Measurements from ENCODE around the gene HSBP1L1.
"Not testable (repeated sequence)": the region's sequence is repeated elsewhere in the genome, so short reads cannot be mapped to it uniquely, and the experiment has no call there.

The HSBP1L1 gene

GRCh38 chr18:79945118-79946042 lies 19.1 kb upstream of the HSBP1L1 start:
- no peak for DNase-seq

- DNase-seq = no peak
Measured at GRCh38 chr18:79947054-79947755, 17.2 kb upstream of the HSBP1L1 start.

DNA sequence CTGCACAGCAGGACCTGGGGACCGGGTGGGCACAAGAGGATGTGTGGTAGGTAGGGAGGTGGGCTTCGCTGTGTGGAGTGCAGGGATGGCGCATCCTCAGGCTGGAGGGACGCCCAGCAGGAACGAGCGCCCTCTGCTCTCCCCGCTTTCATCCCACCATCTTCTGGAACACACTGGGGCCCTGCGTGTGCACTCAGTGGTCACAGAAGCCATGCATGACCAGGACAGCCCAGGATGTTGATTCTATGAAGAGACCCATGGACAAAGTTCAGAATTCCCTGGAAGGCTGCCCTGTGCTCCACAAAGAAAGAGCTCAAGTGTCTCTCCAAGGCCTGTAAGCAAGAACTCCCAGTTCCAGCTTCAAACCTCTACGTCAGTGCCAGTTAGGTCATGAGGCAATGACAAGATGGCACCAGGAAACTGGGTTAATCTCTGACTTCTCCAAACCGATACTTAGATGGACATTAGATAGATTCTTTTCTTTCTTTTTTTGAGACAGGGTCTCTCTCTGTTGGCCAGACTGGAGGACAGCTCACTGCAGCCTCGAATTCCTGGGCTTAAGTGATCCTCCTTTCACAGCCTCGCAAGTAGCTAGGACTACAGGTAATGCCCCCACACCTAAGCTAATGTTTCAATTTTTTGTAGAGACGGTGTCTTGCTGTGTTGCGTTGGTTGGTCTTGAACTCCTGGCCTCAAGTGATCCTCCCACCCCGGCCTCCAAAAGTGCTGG lies 16.4 kb upstream of the HSBP1L1 start:
- no peak for DNase-seq

- DNase-seq = no peak
Measured at GRCh38 chr18:79948719-79949411, 15.6 kb upstream of the HSBP1L1 start.

GRCh38 chr18:79949697-79950487 lies 14.6 kb upstream of the HSBP1L1 start:
- no peak for DNase-seq

- DNase-seq = peak in 1 of 2 donors; percentile 39
Measured at GRCh38 chr18:79950515-79951341, 13.7 kb upstream of the HSBP1L1 start.

DNA sequence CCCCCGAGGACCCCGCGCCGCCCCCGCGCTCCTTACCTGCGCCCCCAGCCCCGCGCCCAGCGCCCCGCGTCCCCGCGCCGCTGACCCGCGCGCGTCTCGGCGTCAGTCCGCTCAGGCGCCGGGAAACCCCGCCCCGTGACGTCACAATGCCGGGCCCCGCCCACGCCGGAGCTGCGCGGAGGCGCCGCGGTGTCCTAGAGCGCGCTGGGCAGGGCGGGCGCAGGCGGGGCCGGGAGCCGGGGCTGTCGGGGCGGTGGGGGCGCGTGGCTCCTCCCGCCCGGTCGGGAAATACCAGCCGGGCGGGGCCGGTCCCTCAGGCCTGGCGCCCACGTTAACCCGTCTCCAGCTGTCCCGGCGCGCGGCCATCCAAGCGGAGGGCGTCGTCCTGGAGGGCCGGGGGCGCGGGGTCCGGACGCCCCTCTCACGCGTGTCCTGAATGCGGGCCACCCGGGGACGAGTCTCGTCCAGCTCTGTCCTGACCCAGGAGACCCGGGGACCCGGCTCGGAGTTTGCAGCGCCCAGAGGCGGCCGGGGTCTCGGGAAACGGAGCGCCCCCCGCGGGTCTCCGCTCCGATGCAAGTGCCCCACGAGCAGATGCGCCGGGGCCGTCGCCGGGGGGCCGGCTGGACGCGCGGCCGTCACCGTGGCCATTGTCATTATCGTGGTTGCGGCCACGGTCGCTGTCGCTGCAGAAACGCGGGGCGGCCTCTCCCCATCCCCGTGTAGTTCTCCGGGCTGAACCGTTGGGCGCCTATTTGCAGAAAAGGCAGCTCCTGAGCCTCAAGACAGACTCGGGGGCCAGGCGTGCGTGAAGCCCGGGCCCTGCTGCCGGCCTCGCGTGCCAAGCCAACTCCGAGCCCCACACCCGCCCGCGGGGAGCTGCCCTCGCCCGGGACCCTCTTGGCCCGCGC lies 12.6 kb upstream of the HSBP1L1 start, which contains the start of gene SLC66A2:
TSS of gene SLC66A2 (minus strand) at position 109 of the 911 bp plus-strand sequence. CDS start 727 bp downstream, outside the sequence.
- DNase-seq = peak; percentile 96 to 98

DNA sequence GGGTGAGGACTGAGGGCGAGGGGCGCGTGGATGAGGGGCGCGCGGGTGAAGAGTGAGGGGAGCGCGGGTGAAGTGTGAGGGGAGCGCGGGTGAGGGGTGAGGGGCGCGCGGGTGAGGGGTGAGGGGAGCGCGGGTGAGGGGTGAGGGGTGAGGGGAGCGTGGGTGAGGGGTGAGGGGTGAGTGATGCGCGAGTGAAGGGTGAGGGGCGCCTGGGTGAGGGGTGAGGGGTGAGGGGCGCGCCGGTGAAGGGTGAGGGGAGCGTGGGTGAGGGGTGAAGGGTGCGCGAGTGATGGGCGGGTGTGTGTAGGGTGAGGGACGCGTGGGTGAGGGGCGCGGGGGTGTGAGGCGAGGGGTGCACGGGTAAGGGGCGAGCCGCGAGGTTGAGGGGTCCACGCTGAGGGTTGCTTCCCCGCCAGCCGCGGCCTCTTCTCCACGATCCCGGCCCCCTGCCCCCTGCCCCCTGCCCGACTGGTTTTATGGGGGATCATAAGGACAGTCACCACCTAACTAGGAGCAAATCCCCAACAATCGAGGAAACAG lies 11.9 kb upstream of the HSBP1L1 start:
- no peak for DNase-seq

GRCh38 chr18:79952996-79953559 lies 11.4 kb upstream of the HSBP1L1 start:
- no peak for DNase-seq

DNA sequence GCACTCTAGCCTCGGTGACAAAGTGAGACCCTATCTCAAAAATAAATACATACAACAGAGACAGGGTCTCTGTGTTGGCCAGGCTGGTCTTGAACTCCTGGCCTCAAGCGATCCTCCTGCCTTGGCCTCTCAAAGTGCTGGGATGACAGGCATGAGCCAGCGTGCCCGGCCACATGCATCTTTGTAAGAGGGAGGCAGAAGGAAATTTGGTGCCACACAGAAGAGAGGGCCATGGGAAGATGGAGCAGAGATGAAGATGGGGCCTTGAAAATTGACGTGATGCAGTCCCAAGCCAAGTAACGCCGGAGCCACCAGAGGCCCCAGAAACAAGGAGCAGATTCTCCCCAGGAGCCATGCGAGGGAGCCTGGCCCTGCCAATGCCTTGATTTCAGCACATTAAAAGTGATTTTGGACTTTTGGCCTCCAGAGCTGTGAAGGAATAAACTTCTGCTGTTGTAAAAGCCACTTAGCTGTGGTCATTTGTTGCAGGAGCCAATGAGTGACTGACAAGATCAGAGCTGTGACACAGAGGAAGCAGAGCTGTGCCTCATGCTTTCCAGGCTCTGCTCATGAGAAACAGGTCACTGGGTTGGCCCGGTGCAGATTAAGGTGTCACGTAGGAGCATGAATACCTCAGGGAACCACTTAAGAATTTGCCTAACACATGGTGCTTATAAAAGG lies 10.3 kb upstream of the HSBP1L1 start:
- DNase-seq = no peak

- no peak for DNase-seq
Measured at GRCh38 chr18:79954791-79955190, 9.7 kb upstream of the HSBP1L1 start.

GRCh38 chr18:79955302-79956075 lies 9.0 kb upstream of the HSBP1L1 start:
- DNase-seq = no peak

GRCh38 chr18:79956276-79956675 lies 8.2 kb upstream of the HSBP1L1 start:
- DNase-seq = no peak

DNA sequence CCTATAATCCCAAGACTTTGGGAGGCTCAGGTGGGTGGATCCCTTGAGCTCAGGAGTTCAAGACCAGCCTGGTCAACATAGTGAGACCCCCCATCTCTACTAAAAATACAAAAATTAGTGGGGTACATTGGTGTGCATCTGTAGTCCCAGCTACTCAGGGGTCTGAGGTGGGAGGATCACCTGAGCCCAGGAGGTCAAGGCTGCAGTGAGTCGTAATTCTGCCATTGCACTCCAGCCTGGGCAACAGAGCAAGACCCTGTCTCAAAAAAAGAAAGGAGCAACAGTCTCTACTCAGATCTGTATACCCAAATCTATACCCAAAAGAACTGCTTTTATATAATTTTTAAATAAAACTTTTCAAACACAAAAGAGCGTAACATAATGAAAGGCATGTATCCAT lies 5.5 kb upstream of the HSBP1L1 start:
- no peak for DNase-seq

DNA sequence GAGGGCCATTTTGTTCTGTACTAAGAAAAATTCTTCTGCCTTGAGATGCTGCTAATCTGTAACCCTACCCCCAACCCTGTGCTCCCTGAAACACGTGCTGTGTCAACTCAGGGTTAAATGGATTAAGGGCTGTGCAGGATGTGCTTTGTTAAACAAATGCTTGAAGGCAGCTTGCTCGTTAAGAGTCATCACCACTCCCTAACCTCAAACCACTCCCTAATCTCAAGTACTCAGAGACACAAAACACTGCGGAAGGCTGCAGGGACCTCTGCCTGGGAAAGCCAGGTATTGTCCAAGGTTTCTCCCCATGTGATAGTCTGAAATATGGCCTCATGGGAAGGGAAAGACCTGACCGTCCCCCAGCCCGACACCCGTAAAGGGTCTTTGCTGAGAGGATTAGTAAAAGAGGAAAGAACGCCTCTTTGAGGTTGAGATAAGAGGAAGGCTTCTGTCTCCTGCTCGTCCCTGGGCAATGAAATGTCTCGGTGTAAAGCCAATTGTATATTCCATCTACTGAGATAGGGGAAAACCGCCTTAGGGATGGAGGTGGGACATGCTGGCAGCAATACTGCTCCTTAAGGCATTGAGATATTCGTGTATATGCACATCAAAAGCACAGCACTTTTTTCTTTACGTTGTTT lies 4.2 kb upstream of the HSBP1L1 start:
- not testable (repeated sequence) for DNase-seq

GRCh38 chr18:79960921-79961526 lies 3.4 kb upstream of the HSBP1L1 start:
- no peak for DNase-seq
